ENCODE data around the gene ZNF335. TPM values are rescaled to one million over a fixed set of nuclear protein-coding genes. Genes with fewer than 3 reads are reported as not detected.

The ZNF335 gene
- total and polyA plus RNA-seq, 2 of the 13 experiments (the other 11 are each of a cell fraction or from before 2014, with no cell fraction given): 9.7 to 13.7 TPM

DNA sequence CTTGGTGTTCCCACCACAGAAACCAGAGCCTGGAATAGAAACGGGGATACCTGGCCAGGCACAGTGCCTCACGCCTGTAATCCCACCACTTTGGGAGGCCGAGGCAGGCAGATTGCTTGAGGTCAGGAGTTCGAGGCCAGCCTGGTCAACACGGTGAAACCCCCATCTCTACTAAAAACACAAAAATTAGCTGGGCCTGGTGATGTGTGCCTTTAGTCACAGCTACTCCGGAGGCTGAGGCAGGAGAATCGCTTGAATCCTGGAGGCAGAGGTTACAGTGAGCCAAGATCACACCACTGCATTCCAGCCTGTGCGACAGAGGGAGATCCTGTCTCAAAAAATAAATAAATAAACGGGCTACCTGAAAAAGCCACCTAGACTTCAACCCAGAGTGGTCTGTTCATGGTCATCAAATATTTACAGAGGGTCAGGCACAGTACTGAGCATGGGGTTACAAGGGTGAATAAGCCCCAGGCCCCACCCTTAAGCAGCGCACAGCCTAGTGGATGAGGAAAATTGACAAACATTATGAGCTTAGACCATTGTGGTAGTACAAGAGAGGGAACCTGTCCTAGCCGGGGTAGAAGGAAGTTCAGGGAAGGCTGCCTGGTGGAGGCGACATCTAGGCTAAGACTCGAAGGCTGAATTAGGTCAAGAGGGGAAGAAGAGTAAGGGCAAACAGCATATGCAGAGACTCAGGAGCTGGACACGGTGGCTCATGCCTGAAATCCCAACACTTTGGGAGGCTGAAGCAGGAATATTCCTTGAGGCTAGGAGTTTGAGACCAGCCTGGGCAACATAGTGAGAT is 44.7 kb downstream of the ZNF335 start (continued):
- TF ChIP-seq, protein P1, sequence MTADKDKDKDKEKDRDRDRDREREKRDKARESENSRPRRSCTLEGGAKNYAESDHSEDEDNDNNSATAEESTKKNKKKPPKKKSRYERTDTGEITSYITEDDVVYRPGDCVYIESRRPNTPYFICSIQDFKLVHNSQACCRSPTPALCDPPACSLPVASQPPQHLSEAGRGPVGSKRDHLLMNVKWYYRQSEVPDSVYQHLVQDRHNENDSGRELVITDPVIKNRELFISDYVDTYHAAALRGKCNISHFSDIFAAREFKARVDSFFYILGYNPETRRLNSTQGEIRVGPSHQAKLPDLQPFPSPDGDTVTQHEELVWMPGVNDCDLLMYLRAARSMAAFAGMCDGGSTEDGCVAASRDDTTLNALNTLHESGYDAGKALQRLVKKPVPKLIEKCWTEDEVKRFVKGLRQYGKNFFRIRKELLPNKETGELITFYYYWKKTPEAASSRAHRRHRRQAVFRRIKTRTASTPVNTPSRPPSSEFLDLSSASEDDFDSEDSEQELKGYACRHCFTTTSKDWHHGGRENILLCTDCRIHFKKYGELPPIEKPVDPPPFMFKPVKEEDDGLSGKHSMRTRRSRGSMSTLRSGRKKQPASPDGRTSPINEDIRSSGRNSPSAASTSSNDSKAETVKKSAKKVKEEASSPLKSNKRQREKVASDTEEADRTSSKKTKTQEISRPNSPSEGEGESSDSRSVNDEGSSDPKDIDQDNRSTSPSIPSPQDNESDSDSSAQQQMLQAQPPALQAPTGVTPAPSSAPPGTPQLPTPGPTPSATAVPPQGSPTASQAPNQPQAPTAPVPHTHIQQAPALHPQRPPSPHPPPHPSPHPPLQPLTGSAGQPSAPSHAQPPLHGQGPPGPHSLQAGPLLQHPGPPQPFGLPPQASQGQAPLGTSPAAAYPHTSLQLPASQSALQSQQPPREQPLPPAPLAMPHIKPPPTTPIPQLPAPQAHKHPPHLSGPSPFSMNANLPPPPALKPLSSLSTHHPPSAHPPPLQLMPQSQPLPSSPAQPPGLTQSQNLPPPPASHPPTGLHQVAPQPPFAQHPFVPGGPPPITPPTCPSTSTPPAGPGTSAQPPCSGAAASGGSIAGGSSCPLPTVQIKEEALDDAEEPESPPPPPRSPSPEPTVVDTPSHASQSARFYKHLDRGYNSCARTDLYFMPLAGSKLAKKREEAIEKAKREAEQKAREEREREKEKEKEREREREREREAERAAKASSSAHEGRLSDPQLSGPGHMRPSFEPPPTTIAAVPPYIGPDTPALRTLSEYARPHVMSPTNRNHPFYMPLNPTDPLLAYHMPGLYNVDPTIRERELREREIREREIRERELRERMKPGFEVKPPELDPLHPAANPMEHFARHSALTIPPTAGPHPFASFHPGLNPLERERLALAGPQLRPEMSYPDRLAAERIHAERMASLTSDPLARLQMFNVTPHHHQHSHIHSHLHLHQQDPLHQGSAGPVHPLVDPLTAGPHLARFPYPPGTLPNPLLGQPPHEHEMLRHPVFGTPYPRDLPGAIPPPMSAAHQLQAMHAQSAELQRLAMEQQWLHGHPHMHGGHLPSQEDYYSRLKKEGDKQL (CRISPR knock-in tag; IDR thresholded peaks at IDR 0.05; ENCODE audit: low read depth): no peak; the same call in 1 of the 2 replicates
- TF ChIP-seq RELA (CRISPR knock-in tag; IDR thresholded peaks at IDR 0.05) (0 out of 2 replicates have a peak, but pooled peaks have one; percentile 12), ZNF766 (CRISPR knock-in tag; IDR thresholded peaks at IDR 0.05; ENCODE audit: borderline replicate concordance) (no peak), CHD4 (IDR thresholded peaks at IDR 0.05; ENCODE audit: borderline replicate concordance, low read length) (peak; percentile 86; the same call in 1 of the 2 replicates)
- TF ChIP-seq, protein P2, sequence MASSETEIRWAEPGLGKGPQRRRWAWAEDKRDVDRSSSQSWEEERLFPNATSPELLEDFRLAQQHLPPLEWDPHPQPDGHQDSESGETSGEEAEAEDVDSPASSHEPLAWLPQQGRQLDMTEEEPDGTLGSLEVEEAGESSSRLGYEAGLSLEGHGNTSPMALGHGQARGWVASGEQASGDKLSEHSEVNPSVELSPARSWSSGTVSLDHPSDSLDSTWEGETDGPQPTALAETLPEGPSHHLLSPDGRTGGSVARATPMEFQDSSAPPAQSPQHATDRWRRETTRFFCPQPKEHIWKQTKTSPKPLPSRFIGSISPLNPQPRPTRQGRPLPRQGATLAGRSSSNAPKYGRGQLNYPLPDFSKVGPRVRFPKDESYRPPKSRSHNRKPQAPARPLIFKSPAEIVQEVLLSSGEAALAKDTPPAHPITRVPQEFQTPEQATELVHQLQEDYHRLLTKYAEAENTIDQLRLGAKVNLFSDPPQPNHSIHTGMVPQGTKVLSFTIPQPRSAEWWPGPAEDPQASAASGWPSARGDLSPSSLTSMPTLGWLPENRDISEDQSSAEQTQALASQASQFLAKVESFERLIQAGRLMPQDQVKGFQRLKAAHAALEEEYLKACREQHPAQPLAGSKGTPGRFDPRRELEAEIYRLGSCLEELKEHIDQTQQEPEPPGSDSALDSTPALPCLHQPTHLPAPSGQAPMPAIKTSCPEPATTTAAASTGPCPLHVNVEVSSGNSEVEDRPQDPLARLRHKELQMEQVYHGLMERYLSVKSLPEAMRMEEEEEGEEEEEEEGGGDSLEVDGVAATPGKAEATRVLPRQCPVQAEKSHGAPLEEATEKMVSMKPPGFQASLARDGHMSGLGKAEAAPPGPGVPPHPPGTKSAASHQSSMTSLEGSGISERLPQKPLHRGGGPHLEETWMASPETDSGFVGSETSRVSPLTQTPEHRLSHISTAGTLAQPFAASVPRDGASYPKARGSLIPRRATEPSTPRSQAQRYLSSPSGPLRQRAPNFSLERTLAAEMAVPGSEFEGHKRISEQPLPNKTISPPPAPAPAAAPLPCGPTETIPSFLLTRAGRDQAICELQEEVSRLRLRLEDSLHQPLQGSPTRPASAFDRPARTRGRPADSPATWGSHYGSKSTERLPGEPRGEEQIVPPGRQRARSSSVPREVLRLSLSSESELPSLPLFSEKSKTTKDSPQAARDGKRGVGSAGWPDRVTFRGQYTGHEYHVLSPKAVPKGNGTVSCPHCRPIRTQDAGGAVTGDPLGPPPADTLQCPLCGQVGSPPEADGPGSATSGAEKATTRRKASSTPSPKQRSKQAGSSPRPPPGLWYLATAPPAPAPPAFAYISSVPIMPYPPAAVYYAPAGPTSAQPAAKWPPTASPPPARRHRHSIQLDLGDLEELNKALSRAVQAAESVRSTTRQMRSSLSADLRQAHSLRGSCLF (CRISPR knock-in tag; IDR thresholded peaks at IDR 0.05; ENCODE audit: borderline replicate concordance): no peak
- TF ChIP-seq, protein P3, sequence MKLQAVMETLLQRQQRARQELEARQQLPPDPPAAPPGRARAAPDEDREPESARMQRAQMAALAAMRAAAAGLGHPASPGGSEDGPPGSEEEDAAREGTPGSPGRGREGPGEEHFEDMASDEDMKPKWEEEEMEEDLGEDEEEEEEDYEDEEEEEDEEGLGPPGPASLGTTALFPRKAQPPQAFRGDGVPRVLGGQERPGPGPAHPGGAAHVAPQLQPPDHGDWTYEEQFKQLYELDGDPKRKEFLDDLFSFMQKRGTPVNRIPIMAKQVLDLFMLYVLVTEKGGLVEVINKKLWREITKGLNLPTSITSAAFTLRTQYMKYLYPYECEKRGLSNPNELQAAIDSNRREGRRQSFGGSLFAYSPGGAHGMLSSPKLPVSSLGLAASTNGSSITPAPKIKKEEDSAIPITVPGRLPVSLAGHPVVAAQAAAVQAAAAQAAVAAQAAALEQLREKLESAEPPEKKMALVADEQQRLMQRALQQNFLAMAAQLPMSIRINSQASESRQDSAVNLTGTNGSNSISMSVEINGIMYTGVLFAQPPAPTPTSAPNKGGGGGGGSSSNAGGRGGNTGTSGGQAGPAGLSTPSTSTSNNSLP (IDR thresholded peaks at IDR 0.05; ENCODE audit: low read depth, low read length): peak; percentile 43; the same call in 1 of the 2 replicates
- TF ChIP-seq, protein P4, sequence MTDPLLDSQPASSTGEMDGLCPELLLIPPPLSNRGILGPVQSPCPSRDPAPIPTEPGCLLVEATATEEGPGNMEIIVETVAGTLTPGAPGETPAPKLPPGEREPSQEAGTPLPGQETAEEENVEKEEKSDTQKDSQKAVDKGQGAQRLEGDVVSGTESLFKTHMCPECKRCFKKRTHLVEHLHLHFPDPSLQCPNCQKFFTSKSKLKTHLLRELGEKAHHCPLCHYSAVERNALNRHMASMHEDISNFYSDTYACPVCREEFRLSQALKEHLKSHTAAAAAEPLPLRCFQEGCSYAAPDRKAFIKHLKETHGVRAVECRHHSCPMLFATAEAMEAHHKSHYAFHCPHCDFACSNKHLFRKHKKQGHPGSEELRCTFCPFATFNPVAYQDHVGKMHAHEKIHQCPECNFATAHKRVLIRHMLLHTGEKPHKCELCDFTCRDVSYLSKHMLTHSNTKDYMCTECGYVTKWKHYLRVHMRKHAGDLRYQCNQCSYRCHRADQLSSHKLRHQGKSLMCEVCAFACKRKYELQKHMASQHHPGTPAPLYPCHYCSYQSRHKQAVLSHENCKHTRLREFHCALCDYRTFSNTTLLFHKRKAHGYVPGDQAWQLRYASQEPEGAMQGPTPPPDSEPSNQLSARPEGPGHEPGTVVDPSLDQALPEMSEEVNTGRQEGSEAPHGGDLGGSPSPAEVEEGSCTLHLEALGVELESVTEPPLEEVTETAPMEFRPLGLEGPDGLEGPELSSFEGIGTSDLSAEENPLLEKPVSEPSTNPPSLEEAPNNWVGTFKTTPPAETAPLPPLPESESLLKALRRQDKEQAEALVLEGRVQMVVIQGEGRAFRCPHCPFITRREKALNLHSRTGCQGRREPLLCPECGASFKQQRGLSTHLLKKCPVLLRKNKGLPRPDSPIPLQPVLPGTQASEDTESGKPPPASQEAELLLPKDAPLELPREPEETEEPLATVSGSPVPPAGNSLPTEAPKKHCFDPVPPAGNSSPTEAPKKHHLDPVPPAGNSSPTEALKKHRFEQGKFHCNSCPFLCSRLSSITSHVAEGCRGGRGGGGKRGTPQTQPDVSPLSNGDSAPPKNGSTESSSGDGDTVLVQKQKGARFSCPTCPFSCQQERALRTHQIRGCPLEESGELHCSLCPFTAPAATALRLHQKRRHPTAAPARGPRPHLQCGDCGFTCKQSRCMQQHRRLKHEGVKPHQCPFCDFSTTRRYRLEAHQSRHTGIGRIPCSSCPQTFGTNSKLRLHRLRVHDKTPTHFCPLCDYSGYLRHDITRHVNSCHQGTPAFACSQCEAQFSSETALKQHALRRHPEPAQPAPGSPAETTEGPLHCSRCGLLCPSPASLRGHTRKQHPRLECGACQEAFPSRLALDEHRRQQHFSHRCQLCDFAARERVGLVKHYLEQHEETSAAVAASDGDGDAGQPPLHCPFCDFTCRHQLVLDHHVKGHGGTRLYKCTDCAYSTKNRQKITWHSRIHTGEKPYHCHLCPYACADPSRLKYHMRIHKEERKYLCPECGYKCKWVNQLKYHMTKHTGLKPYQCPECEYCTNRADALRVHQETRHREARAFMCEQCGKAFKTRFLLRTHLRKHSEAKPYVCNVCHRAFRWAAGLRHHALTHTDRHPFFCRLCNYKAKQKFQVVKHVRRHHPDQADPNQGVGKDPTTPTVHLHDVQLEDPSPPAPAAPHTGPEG (CRISPR knock-in tag; IDR thresholded peaks at IDR 0.05): 0 out of 2 replicates have a peak, but pooled peaks have one; percentile 18

All from HepG2 (cell line).